ENCODE measurements around the gene KNDC1.
A peak's percentile ranks its signal among the peaks of the same experiment; 100 is the strongest.

Gene KNDC1

DNA sequence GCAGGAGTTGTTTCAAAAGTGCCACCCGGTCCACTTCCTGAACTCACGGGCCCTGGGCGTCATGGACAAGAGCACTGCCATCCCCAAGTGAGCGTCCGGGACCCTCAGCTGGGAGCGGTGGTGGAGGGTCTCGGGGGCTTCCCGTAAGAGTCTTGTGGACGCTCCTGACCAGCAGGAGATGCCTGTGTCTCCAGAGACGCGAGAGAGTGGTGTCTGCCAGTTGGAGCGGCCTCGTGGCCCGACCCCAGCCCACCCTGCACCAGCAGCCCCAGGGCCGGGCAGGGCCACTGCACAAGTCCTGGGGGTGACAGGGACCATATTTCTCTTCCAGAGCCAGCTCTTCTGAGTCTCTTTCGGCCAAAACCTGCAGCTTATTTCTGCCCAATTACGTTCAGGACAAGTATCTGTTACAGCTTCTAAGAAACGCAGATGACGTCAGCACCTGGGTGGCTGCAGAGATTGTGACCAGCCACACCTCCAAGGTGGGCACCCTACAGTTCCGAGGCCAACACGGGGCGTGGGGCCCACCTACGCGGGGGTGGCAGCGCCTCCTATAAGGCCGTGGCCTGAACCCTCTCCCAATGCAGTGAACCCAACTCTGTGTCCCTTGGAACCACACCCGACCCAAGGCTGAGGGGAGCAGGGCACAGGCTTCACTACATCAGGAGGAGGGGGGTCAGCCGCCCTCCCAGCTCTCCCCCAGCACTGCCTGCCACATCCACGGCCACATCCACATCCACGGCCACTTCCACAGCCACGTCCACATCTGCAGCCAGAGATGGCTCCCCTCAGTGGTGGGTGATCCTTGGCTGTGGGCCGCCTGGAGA is 53.8 kb downstream of the KNDC1 start:
- Histone ChIP-seq H3K9me3 (ENCODE audit: control insufficient read depth, insufficient read depth, low read depth, low read length) (no peaks in the 10 kb centered on the region), H3K4me1 (ENCODE audit: control insufficient read depth, insufficient read depth, low read length) (no peaks in the 10 kb centered on the region), H3K4me3 (ENCODE audit: low read depth, low read length) (no peak overlapping the region), H3K36me3 (ENCODE audit: control insufficient read depth in 2 of 2, insufficient read depth in 1 of 2, low read length in 2 of 2) (no peaks in the 10 kb centered on the region), H3K27ac (ENCODE audit: extremely low read depth, low read depth, low read length) (no peak overlapping the region)
- ChIA-PET CTCF (interaction anchor here (1.5 kb wide), 1 partner anchor 70 kb away, joined by 4 read pairs; no protein-coding TSS in a partner anchor), POLR2A (no interaction called here)
- TF ChIP-seq ZNF501 (tag by site-specific recombination; IDR thresholded peaks at IDR 0.05) (no peak), ZNF514 (tag by site-specific recombination; IDR thresholded peaks at IDR 0.05) (no peak), ZNF585B (tag by site-specific recombination; IDR thresholded peaks at IDR 0.05) (no peak), ZBTB8A (tag by site-specific recombination; IDR thresholded peaks at IDR 0.05) (no peak), GLIS2 (tag by site-specific recombination; IDR thresholded peaks at IDR 0.05) (0 out of 2 replicates have a peak, but pooled peaks have one; percentile 11), TRIM28 (IDR thresholded peaks at IDR 0.05; ENCODE audit: borderline replicate concordance, low read length) (no peak), ZNF404 (tag by site-specific recombination; IDR thresholded peaks at IDR 0.05) (no peak), ZNF133 (tag by site-specific recombination; IDR thresholded peaks at IDR 0.05) (no peak), ZNF354C (tag by site-specific recombination; IDR thresholded peaks at IDR 0.05; ENCODE audit: borderline replicate concordance, low read depth) (no peak)

GRCh38 chr10:133214468-133215410 is 54.7 kb downstream of the KNDC1 start:
- H3K4me1 ChIP-seq (ENCODE audit: control insufficient read depth, insufficient read depth, low read length): no peaks in the 10 kb centered on the region
- H3K27ac ChIP-seq (ENCODE audit: extremely low read depth, low read depth, low read length): no peak overlapping the region
- POLR2A ChIA-PET: no interaction called here
- TF ChIP-seq, protein P1, sequence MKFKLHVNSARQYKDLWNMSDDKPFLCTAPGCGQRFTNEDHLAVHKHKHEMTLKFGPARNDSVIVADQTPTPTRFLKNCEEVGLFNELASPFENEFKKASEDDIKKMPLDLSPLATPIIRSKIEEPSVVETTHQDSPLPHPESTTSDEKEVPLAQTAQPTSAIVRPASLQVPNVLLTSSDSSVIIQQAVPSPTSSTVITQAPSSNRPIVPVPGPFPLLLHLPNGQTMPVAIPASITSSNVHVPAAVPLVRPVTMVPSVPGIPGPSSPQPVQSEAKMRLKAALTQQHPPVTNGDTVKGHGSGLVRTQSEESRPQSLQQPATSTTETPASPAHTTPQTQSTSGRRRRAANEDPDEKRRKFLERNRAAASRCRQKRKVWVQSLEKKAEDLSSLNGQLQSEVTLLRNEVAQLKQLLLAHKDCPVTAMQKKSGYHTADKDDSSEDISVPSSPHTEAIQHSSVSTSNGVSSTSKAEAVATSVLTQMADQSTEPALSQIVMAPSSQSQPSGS (tag by site-specific recombination; IDR thresholded peaks at IDR 0.05; ENCODE audit: low read depth): no peak
- TF ChIP-seq GLIS2 (tag by site-specific recombination; IDR thresholded peaks at IDR 0.05): 0 out of 2 replicates have a peak, but pooled peaks have one; percentile 7
- TF ChIP-seq ZNF140 (tag by site-specific recombination; IDR thresholded peaks at IDR 0.05): no peak
- TF ChIP-seq ZNF266 (tag by site-specific recombination; IDR thresholded peaks at IDR 0.05; ENCODE audit: low read depth): no peak
- no peak for TF ChIP-seq ZNF747 (tag by site-specific recombination; IDR thresholded peaks at IDR 0.05)
- TF ChIP-seq GLIS1 (tag by site-specific recombination; IDR thresholded peaks at IDR 0.05): peak; percentile 48; the same call in 1 of the 2 replicates
- TF ChIP-seq ZFP37 (tag by site-specific recombination; IDR thresholded peaks at IDR 0.05): no peak
- TF ChIP-seq SCRT1 (tag by site-specific recombination; IDR thresholded peaks at IDR 0.05; ENCODE audit: borderline replicate concordance): no peak
- no peak for TF ChIP-seq PRDM4 (tag by site-specific recombination; IDR thresholded peaks at IDR 0.05)
- no peak overlapping the region for H3K4me3 ChIP-seq (ENCODE audit: low read depth, low read length)
- no peaks in the 10 kb centered on the region for H3K36me3 ChIP-seq (ENCODE audit: control insufficient read depth in 2 of 2, insufficient read depth in 1 of 2, low read length in 2 of 2)
- H3K9me3 ChIP-seq (ENCODE audit: control insufficient read depth, insufficient read depth, low read depth, low read length): no peaks in the 10 kb centered on the region
- CTCF ChIA-PET: interaction anchor here (1.0 to 1.5 kb wide), 2 partner anchors 71 kb away, joined by 4 to 5 read pairs; no protein-coding TSS in a partner anchor
